A549 (cell line): Measurements from ENCODE around the gene STK17A. TPM values are rescaled to one million over a fixed set of nuclear protein-coding genes. Genes with fewer than 3 reads are reported as not detected.

Experiments used
- ATAC-seq, 2 experiments: fragments of 200-7000 bp in 1 of 2; fragments of >200 bp in 1 of 2; cut with Nextera tagmentation in 1 of 2; cut with Tn5 transposase in 1 of 2; 3 replicates each; pipeline versions ENCODE4 v1.8.0 to v1.9.1; 2018 to 2020; ENCODE audit warnings: mild to moderate bottlenecking in 1 of 2, moderate library complexity in 1 of 2
- CTCF ChIA-PET: fragments of 300-600 bp; sonication (Branson Sonifier 250); formaldehyde crosslinking; extraction: SDS; loops from one replicate; lab custom pipeline; 2021; ENCODE audit warnings: antibody characterized with exemption, inconsistent platforms; lab: Yijun Ruan, JAX
- POLR2A ChIA-PET: fragments of 350-600 bp; formaldehyde crosslinking; extraction: SDS; loops from one replicate; lab custom pipeline; 2021; ENCODE audit warnings: antibody characterized with exemption, inconsistent platforms; lab: Yijun Ruan, JAX
- DNase-seq, 2 experiments: peaks; one replicate each; pipeline versions ENCODE4 v3.0.0 to v3.0.0-alpha.2; 2011 to 2016; ENCODE audit warnings: low read depth in 1 of 2, low spot score in 1 of 2
- FAIRE-seq: peaks from 2 replicates; lab custom pipeline; 2011; peaks lifted over from hg19 to GRCh38; lab: Jason Lieb, UNC
- H3K27ac ChIP-seq, 2 experiments: fragments of >200 bp; sonication (Bioruptor Twin); formaldehyde crosslinking; 3 replicates each; pipeline ENCODE4 v1.5.1; 2016 to 2017
- H3K4me1 ChIP-seq: fragments of >200 bp; sonication (Bioruptor Twin); formaldehyde crosslinking; 3 replicates; pipeline ENCODE4 v1.6.1; 2016
- H3K4me2 ChIP-seq: fragments of >200 bp; sonication (Bioruptor Twin); formaldehyde crosslinking; 3 replicates; pipeline ENCODE4 v1.6.1; 2016
- H3K4me3 ChIP-seq: fragments of >200 bp; sonication (Bioruptor Twin); formaldehyde crosslinking; 3 replicates; pipeline ENCODE4 v1.5.1; 2016
- H3K9me3 ChIP-seq: fragments of >200 bp; sonication (Bioruptor Twin); formaldehyde crosslinking; 3 replicates; pipeline ENCODE4 v1.6.1; 2016
- CBX2 ChIP-seq: fragments of 200-600 bp; sonication (generic); IDR thresholded peaks from 2 replicates; pipeline ENCODE4 v1.6.1; 2016; ENCODE audit warnings: low read depth, mild to moderate bottlenecking, borderline replicate concordance
- CEBPB ChIP-seq, 2 experiments: fragments of >200 bp in 1 of 2; sonication (Bioruptor Twin) in 1 of 2; formaldehyde crosslinking in 1 of 2; IDR thresholded peaks; 2 replicates each; pipeline ENCODE4 v1.6.1; 2012 to 2016
- EHMT2 ChIP-seq: fragments of 200-600 bp; sonication (generic); IDR thresholded peaks from 2 replicates; pipeline ENCODE4 v1.6.1; 2016; ENCODE audit warnings: antibody characterized with exemption, low read depth, mild to moderate bottlenecking, moderate library complexity
- FOSB ChIP-seq: fragments of 250-450 bp; sonication (Bioruptor Pico); IDR thresholded peaks from 2 replicates; pipeline ENCODE4 v1.5.0; 2020; ENCODE audit warnings: mild to moderate bottlenecking, moderate library complexity
- FOXS1 ChIP-seq: fragments of 250-450 bp; sonication (Bioruptor Pico); IDR thresholded peaks from 2 replicates; pipeline ENCODE4 v1.5.0; 2020; ENCODE audit warnings: mild to moderate bottlenecking, moderate library complexity
- HDAC2 ChIP-seq: fragments of 200-600 bp; sonication (generic); IDR thresholded peaks from 2 replicates; pipeline ENCODE4 v1.6.1; 2016
- HEYL ChIP-seq: fragments of 250-450 bp; sonication (Bioruptor Pico); IDR thresholded peaks from 2 replicates; pipeline ENCODE4 v1.8.0; 2021; ENCODE audit warnings: mild to moderate bottlenecking, moderate library complexity
- HOXA7 ChIP-seq: fragments of 250-450 bp; sonication (Bioruptor Pico); IDR thresholded peaks from 2 replicates; pipeline ENCODE4 v1.5.0; 2020; ENCODE audit warnings: mild to moderate bottlenecking, moderate library complexity
- HOXB5 ChIP-seq: fragments of 250-450 bp; sonication (Bioruptor Pico); IDR thresholded peaks from 2 replicates; pipeline ENCODE4 v1.5.0; 2020; ENCODE audit warnings: mild to moderate bottlenecking, moderate library complexity
- JUN ChIP-seq, 2 experiments: fragments of >200 bp; sonication (Bioruptor Twin); formaldehyde crosslinking; IDR thresholded peaks; 2 replicates in 1 of 2; 3 replicates in 1 of 2; pipeline ENCODE4 v1.6.1; 2016 to 2017
- JUNB ChIP-seq: fragments of >200 bp; sonication (Bioruptor Twin); formaldehyde crosslinking; IDR thresholded peaks from 2 replicates; pipeline ENCODE4 v1.6.1; 2016
- KDM1A ChIP-seq: fragments of 200-600 bp; sonication (generic); IDR thresholded peaks from 2 replicates; pipeline ENCODE4 v1.6.1; 2016; ENCODE audit warnings: low read depth, mild to moderate bottlenecking
- MAZ ChIP-seq: fragments of 150-350 bp; IDR thresholded peaks from 2 replicates; pipeline ENCODE4 v1.6.1; 2014; ENCODE audit warnings: antibody characterized with exemption, low read depth, low read length, borderline replicate concordance
- MYC ChIP-seq: IDR thresholded peaks from 2 replicates; pipeline ENCODE4 v1.6.1; 2012; ENCODE audit warnings: mild to moderate bottlenecking, inconsistent platforms, low read length, improper control_type of control experiment, borderline replicate concordance
- POLR2A ChIP-seq: IDR thresholded peaks from 2 replicates; pipeline ENCODE4 v1.6.1; 2012; ENCODE audit warnings: mild to moderate bottlenecking, low read length
- POLR2AphosphoS2 ChIP-seq: conservative IDR thresholded peaks from 2 replicates; pipeline ENCODE4 v1.6.1; 2012; ENCODE audit warnings: low read length, improper control_type of control experiment, inconsistent platforms
- RAD21 ChIP-seq, 2 experiments: fragments of >200 bp in 1 of 2; sonication (Bioruptor Twin) in 1 of 2; formaldehyde crosslinking in 1 of 2; IDR thresholded peaks in 1 of 2; conservative IDR thresholded peaks in 1 of 2; 2 replicates in 1 of 2; 3 replicates in 1 of 2; pipeline ENCODE4 v1.6.1; 2012 to 2018; ENCODE audit warnings: inconsistent platforms in 1 of 2
- RFX5 ChIP-seq: fragments of 450-650 bp; IDR thresholded peaks from 2 replicates; pipeline ENCODE4 v1.7.1; 2014; ENCODE audit warnings: antibody characterized with exemption, mild to moderate bottlenecking, moderate library complexity
- RNF2 ChIP-seq: fragments of 200-600 bp; sonication (generic); IDR thresholded peaks from 2 replicates; pipeline ENCODE4 v1.6.1; 2016; ENCODE audit warnings: low read depth, mild to moderate bottlenecking, antibody characterized with exemption, moderate library complexity, borderline replicate concordance
- SMC3 ChIP-seq: fragments of >200 bp; sonication (Bioruptor Twin); formaldehyde crosslinking; IDR thresholded peaks from 3 replicates; pipeline ENCODE4 v1.6.1; 2018; ENCODE audit warnings: inconsistent platforms
- TFCP2L1 ChIP-seq: fragments of 250-450 bp; sonication (Bioruptor Pico); IDR thresholded peaks from 2 replicates; pipeline ENCODE4 v1.5.0; 2021; ENCODE audit warnings: mild to moderate bottlenecking
- ZC3H11A ChIP-seq: fragments of 450-650 bp; IDR thresholded peaks from 2 replicates; pipeline ENCODE4 v1.6.1; 2014; ENCODE audit warnings: antibody characterized with exemption, mild to moderate bottlenecking
- WGBS: methylation state at CpG from one replicate; pipeline ENCODE4 v1.1.6; 2017; ENCODE audit errors: missing lambda C conversion rate; 5-methylcytosine and 5-hydroxymethylcytosine counted together
- polyA plus RNA-seq, 4 experiments: library from polyadenylated mRNA; depleted of rRNA in 3 of 4; stranded (reverse); fragments of >200 nt; fragmentation: RNase III in 1 of 4; extraction: RNeasy Plus Mini Kit Qiagen cat#74134 plus additional on column Dnase treatment in 1 of 4; gene quantifications; 2 replicates in 3 of 4; 3 replicates in 1 of 4; pipeline ENCODE4 v1.2.3, GENCODE V29; 2011 to 2017
- TF ChIP-seq, protein P1 (sequence below): fragments of 250-450 bp; sonication (Bioruptor Pico); IDR thresholded peaks from 2 replicates; pipeline ENCODE4 v1.5.0; 2021; ENCODE audit warnings: mild to moderate bottlenecking, moderate library complexity, borderline replicate concordance
- TF ChIP-seq, protein P2 (sequence below): fragments of 250-450 bp; sonication (Bioruptor Pico); IDR thresholded peaks from 2 replicates; pipeline ENCODE4 v1.5.0; 2020; ENCODE audit warnings: low read depth, mild to moderate bottlenecking, moderate library complexity
- TF ChIP-seq, protein P3 (sequence below): IDR thresholded peaks from 2 replicates; pipeline ENCODE4 v1.6.1; 2012; ENCODE audit warnings: low read depth, borderline replicate concordance
- TF ChIP-seq, protein P4 (sequence below): fragments of 450-650 bp; IDR thresholded peaks from 2 replicates; pipeline ENCODE4 v1.6.1; 2014; ENCODE audit warnings: antibody characterized with exemption
- TF ChIP-seq, protein P5 (sequence below): fragments of >200 bp; sonication (Bioruptor Twin); formaldehyde crosslinking; IDR thresholded peaks from 3 replicates; pipeline ENCODE4 v1.6.1; 2016

The STK17A gene
- polyA plus RNA-seq, 2 of the 4 experiments (the other 2 are of a cell fraction): 27.3 to 47.5 TPM

DNA sequence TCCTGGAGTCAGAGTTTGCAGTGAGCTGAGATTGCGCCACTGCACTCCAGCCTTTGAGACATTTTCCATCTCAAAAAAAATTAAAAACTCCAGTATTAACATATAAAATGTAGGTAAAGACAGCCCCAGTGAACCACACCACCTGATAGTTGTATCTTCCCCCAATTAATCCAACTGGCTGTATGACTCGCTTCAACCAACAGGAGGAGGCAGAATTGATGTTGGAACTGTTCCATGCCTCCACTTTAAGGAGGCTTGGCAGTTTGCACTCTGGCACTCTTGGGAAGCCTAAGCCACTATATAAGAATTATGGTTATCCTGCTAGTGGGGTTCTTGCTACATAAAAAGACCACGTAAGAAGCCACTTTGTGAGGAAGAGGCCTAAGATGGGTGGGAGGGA, 72.7 kb downstream of the STK17A start:
- POLR2A ChIA-PET: no interaction called here
- FAIRE-seq (no peak), DNase-seq (no peak), ATAC-seq (no peak)
- WGBS: 97% methylated on average over 3 of the region's 3 CpGs
- Histone ChIP-seq H3K27ac (peak overlapping the region in 1 of 2 experiments; percentile 58; a peak in 3 of 6 replicates), H3K9me3 (no peaks in the 10 kb centered on the region), H3K4me2 (0 out of 3 replicates have a peak overlapping the region, but pooled peaks have one; percentile 4), H3K4me1 (peaks cover 70% of the 10 kb centered on the region), H3K4me3 (no peak overlapping the region)
- CTCF ChIA-PET: interaction anchor here (2.0 to 2.2 kb wide), 2 partner anchors 45 to 73 kb away, joined by 6 to 8 read pairs; partner anchors contain the start of gene STK17A
- TF ChIP-seq, protein P1, sequence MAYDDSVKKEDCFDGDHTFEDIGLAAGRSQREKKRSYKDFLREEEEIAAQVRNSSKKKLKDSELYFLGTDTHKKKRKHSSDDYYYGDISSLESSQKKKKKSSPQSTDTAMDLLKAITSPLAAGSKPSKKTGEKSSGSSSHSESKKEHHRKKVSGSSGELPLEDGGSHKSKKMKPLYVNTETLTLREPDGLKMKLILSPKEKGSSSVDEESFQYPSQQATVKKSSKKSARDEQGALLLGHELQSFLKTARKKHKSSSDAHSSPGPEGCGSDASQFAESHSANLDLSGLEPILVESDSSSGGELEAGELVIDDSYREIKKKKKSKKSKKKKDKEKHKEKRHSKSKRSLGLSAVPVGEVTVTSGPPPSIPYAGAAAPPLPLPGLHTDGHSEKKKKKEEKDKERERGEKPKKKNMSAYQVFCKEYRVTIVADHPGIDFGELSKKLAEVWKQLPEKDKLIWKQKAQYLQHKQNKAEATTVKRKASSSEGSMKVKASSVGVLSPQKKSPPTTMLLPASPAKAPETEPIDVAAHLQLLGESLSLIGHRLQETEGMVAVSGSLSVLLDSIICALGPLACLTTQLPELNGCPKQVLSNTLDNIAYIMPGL (CRISPR knock-in tag): no peak
- TF ChIP-seq POLR2AphosphoS2: no peak
- no peak for TF ChIP-seq FOSB (CRISPR knock-in tag)
- no peak for TF ChIP-seq HEYL (CRISPR knock-in tag)
- TF ChIP-seq, protein P2, sequence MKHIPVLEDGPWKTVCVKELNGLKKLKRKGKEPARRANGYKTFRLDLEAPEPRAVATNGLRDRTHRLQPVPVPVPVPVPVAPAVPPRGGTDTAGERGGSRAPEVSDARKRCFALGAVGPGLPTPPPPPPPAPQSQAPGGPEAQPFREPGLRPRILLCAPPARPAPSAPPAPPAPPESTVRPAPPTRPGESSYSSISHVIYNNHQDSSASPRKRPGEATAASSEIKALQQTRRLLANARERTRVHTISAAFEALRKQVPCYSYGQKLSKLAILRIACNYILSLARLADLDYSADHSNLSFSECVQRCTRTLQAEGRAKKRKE (CRISPR knock-in tag): no peak
- no peak for TF ChIP-seq ZC3H11A
- no peak for TF ChIP-seq MAZ
- TF ChIP-seq RNF2: no peak
- no peak for TF ChIP-seq CBX2

DNA sequence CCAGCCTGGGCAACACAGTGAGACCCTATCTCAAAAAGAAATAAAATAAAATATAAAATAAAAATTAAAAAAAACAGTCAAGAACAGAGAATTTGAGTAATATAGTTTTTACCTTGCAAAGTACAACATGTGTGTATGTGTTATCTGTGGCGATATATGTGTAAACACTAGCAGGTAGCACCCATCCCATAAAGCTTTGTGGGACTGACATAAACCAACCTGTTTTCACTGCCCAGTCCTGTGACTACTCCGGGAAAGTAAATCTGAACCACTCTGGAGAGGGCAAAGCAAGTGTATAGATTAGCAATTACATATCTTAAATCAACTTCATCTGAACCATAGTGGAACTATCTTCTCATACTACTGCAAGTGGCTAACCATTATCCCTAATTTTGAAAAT, 74.1 kb downstream of the STK17A start:
- peak overlapping the region; percentile 18; the same call in 1 of the 3 replicates for H3K4me2 ChIP-seq
- no peak for FAIRE-seq
- ATAC-seq: no peak
- 94% methylated on average over 2 of the region's 2 CpGs for WGBS
- CTCF ChIA-PET: interaction anchor here (2.0 to 2.2 kb wide), 2 partner anchors 43 to 75 kb away, joined by 6 to 8 read pairs; partner anchors contain the start of gene STK17A
- H3K27ac ChIP-seq: peak overlapping the region; percentile 29 to 94; a peak in 4 of 6 replicates
- H3K4me1 ChIP-seq: peaks cover 61% of the 10 kb centered on the region
- no peak for DNase-seq
- H3K4me3 ChIP-seq: no peak overlapping the region
- TF ChIP-seq CBX2: no peak
- TF ChIP-seq MYC: no peak
- TF ChIP-seq JUNB: no peak
- H3K9me3 ChIP-seq: no peaks in the 10 kb centered on the region
- POLR2A ChIA-PET: no interaction called here

DNA sequence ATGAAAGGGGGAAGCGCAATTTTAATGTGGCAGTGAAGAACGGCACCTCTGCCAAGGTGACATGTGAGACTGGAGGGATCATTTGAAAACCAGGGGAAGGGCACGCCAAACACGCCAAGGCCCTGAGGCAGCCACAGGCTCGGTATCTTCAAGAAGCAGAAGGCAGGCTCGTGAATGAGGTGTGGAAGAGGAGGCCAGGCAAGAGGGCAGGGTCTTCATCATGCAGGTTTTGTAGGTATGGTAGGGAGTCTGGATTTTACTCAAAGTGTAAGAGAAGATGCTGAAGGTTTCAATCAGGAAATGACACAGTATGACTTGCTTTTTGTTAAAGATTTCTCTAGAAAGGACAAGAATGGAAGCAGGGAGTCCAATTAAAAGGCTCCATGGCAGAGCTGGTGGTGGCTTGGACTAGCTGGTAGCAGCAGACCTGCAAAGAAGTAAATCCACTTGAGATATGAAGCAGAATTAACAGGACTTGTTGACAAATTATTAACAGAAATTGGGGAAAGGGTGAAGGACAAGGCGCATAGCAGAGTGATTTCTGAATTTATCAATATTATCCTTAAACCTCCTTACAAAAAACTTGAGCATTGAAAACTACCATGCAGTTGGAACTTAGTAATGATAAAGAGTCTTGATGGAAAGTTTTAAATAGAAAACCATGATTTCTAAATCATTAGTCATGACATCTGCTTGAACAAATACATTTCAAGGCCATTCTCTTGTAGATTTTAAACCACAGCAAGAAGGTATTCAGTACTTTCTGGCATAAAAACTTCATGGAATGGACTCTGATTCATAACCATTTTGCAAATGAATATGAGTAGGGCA, 76.0 kb downstream of the STK17A start:
- CTCF ChIA-PET: no interaction called here
- peaks cover 56% of the 10 kb centered on the region for H3K4me1 ChIP-seq
- DNase-seq (peak in 1 of 2 experiments; percentile 74), FAIRE-seq (peak; percentile 63), ATAC-seq (peak; percentile 80 to 85)
- peak overlapping the region; percentile 87 to 94 for H3K27ac ChIP-seq
- no peaks in the 10 kb centered on the region for H3K9me3 ChIP-seq
- H3K4me2 ChIP-seq: peak overlapping the region; percentile 84
- 46% methylated on average over 7 of the region's 7 CpGs for WGBS
- POLR2A ChIA-PET: no interaction called here
- 0 out of 3 replicates have a peak overlapping the region, but pooled peaks have one; percentile 19 for H3K4me3 ChIP-seq
- TF ChIP-seq RNF2 (no peak), CEBPB (IDR thresholded peaks at IDR 0.05) (peak; percentile 27 to 46; a peak in 1 of 4 replicates), EHMT2 (no peak), JUNB (peak; percentile 77), SMC3 (no peak), KDM1A (no peak), HOXB5 (no peak), ZC3H11A (no peak), RFX5 (no peak), FOXS1 (no peak), TFCP2L1 (no peak), JUN (IDR thresholded peaks at IDR 0.05) (peak in 1 of 2 experiments; percentile 39; a peak in 1 of 5 replicates), RAD21 (conservative IDR thresholded peaks at IDR 0.05 in 1 of 2, IDR thresholded peaks at IDR 0.05 in 1 of 2) (peak; percentile 14 to 26; a peak in 2 of 5 replicates), POLR2A (no peak), HOXA7 (CRISPR knock-in tag) (no peak), HDAC2 (no peak)
- TF ChIP-seq, protein P3, sequence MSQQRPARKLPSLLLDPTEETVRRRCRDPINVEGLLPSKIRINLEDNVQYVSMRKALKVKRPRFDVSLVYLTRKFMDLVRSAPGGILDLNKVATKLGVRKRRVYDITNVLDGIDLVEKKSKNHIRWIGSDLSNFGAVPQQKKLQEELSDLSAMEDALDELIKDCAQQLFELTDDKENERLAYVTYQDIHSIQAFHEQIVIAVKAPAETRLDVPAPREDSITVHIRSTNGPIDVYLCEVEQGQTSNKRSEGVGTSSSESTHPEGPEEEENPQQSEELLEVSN: no peak
- TF ChIP-seq, protein P4, sequence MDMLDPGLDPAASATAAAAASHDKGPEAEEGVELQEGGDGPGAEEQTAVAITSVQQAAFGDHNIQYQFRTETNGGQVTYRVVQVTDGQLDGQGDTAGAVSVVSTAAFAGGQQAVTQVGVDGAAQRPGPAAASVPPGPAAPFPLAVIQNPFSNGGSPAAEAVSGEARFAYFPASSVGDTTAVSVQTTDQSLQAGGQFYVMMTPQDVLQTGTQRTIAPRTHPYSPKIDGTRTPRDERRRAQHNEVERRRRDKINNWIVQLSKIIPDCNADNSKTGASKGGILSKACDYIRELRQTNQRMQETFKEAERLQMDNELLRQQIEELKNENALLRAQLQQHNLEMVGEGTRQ: no peak
- TF ChIP-seq, protein P5, sequence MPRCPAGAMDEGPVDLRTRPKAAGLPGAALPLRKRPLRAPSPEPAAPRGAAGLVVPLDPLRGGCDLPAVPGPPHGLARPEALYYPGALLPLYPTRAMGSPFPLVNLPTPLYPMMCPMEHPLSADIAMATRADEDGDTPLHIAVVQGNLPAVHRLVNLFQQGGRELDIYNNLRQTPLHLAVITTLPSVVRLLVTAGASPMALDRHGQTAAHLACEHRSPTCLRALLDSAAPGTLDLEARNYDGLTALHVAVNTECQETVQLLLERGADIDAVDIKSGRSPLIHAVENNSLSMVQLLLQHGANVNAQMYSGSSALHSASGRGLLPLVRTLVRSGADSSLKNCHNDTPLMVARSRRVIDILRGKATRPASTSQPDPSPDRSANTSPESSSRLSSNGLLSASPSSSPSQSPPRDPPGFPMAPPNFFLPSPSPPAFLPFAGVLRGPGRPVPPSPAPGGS: no peak
